H9 (cell line): Measurements from ENCODE around the gene DCAF5. TPM values are rescaled to one million over a fixed set of nuclear protein-coding genes. Genes with fewer than 3 reads are reported as not detected.

Experiments used
- DNase-seq: peaks from one replicate; pipeline ENCODE4 v3.0.0-alpha.2; 2017
- H2AFZ ChIP-seq: one replicate; pipeline ENCODE4 v1.6.1; 2013; ENCODE audit warnings: mild to moderate bottlenecking, low read length, control low read depth, moderate library complexity
- H2AK5ac ChIP-seq: 2 replicates; pipeline ENCODE4 v1.6.1; 2013; ENCODE audit warnings: low read length, control low read depth, mixed read lengths; ENCODE audit not compliant: insufficient read length
- H2BK120ac ChIP-seq: one replicate; pipeline ENCODE4 v1.6.1; 2013; ENCODE audit warnings: low read depth, mild to moderate bottlenecking, low read length, control low read depth, inconsistent platforms; ENCODE audit not compliant: poor library complexity, severe bottlenecking
- H2BK12ac ChIP-seq: 2 replicates; pipeline ENCODE4 v1.6.1; 2013; ENCODE audit warnings: low read length, control low read depth, mixed read lengths, low read depth; ENCODE audit not compliant: insufficient read length
- H2BK15ac ChIP-seq: 2 replicates; pipeline ENCODE4 v1.6.1; 2013; ENCODE audit warnings: low read depth, low read length, control low read depth
- H2BK20ac ChIP-seq: one replicate; pipeline ENCODE4 v1.6.1; 2013; ENCODE audit warnings: low read depth, mild to moderate bottlenecking, low read length, control low read depth, inconsistent platforms; ENCODE audit not compliant: poor library complexity, severe bottlenecking
- H2BK5ac ChIP-seq: 2 replicates; pipeline ENCODE4 v1.6.1; 2013; ENCODE audit warnings: low read length, control low read depth, mixed read lengths; ENCODE audit not compliant: insufficient read length
- H3K14ac ChIP-seq: 2 replicates; pipeline ENCODE4 v1.6.1; 2013; ENCODE audit warnings: low read length, control low read depth; ENCODE audit not compliant: insufficient read depth
- H3K18ac ChIP-seq: 2 replicates; pipeline ENCODE4 v1.6.1; 2013; ENCODE audit warnings: low read depth, mild to moderate bottlenecking, mixed read lengths, low read length, control low read depth; ENCODE audit not compliant: insufficient read length
- H3K23ac ChIP-seq: 2 replicates; pipeline ENCODE4 v1.6.1; 2013; ENCODE audit warnings: low read length, control low read depth, mixed read lengths, low read depth; ENCODE audit not compliant: insufficient read length
- H3K23me2 ChIP-seq: 2 replicates; pipeline ENCODE4 v1.6.1; 2013; ENCODE audit warnings: low read depth, mild to moderate bottlenecking, mixed read lengths, low read length, control low read depth; ENCODE audit not compliant: insufficient read length, poor library complexity, severe bottlenecking
- H3K27ac ChIP-seq: 2 replicates; pipeline ENCODE4 v1.5.1; 2013; ENCODE audit warnings: low read length, control low read depth, mixed read lengths, low read depth; ENCODE audit not compliant: insufficient read length
- H3K27me3 ChIP-seq: 2 replicates; pipeline ENCODE4 v1.6.1; 2013; ENCODE audit warnings: low read length, control low read depth, inconsistent platforms; ENCODE audit not compliant: insufficient read depth
- H3K4ac ChIP-seq: 2 replicates; pipeline ENCODE4 v1.6.1; 2013; ENCODE audit warnings: low read depth, mild to moderate bottlenecking, control low read depth, inconsistent platforms, low read length, moderate library complexity
- H3K4me1 ChIP-seq: 2 replicates; pipeline ENCODE4 v1.6.1; 2013; ENCODE audit warnings: low read length, control low read depth, inconsistent platforms; ENCODE audit not compliant: insufficient read depth
- H3K4me2 ChIP-seq: 2 replicates; pipeline ENCODE4 v1.6.1; 2013; ENCODE audit warnings: low read length, control low read depth, mixed read lengths; ENCODE audit not compliant: insufficient read length, insufficient read depth
- H3K56ac ChIP-seq: 2 replicates; pipeline ENCODE4 v1.6.1; 2013; ENCODE audit warnings: low read depth, mild to moderate bottlenecking, mixed read lengths, low read length, control low read depth; ENCODE audit not compliant: insufficient read length
- H3K79me1 ChIP-seq: 2 replicates; pipeline ENCODE4 v1.6.1; 2013; ENCODE audit warnings: low read depth, mild to moderate bottlenecking, moderate library complexity, low read length, control low read depth, inconsistent platforms; ENCODE audit not compliant: insufficient read depth, poor library complexity, severe bottlenecking
- H3K79me2 ChIP-seq: 2 replicates; pipeline ENCODE4 v1.6.1; 2013; ENCODE audit warnings: low read length, control low read depth, inconsistent platforms; ENCODE audit not compliant: insufficient read depth
- H3K9ac ChIP-seq: 2 replicates; pipeline ENCODE4 v1.6.1; 2013; ENCODE audit warnings: low read length, control low read depth, mixed read lengths; ENCODE audit not compliant: insufficient read length; ENCODE audit errors: extremely low read depth
- H3K9me3 ChIP-seq: one replicate; pipeline ENCODE4 v1.6.1; 2013; ENCODE audit warnings: low read depth, low read length, inconsistent platforms; ENCODE audit not compliant: control insufficient read depth
- H3T11ph ChIP-seq: one replicate; pipeline ENCODE4 v1.6.1; 2013; ENCODE audit warnings: mild to moderate bottlenecking, low read length, control low read depth, inconsistent platforms
- H4K20me1 ChIP-seq: one replicate; pipeline ENCODE4 v1.6.1; 2013; ENCODE audit not compliant: control insufficient read depth, insufficient read length, insufficient read depth
- H4K5ac ChIP-seq: 2 replicates; pipeline ENCODE4 v1.6.1; 2013; ENCODE audit warnings: low read depth, mild to moderate bottlenecking, mixed read lengths, low read length, control low read depth; ENCODE audit not compliant: insufficient read length
- H4K8ac ChIP-seq: replicated peaks from 2 replicates; pipeline ENCODE4 v1.6.1; 2013; ENCODE audit warnings: low read length, control low read depth, mixed read lengths, low read depth; ENCODE audit not compliant: insufficient read length
- H4K91ac ChIP-seq: 2 replicates; pipeline ENCODE4 v1.6.1; 2013; ENCODE audit warnings: low read depth, mild to moderate bottlenecking, moderate library complexity, mixed read lengths, low read length, control low read depth; ENCODE audit not compliant: insufficient read length
- H3K27ac Mint-ChIP-seq, 3 experiments: 2 replicates in 2 of 3; 3 replicates in 1 of 3; pipeline ENCODE4 v1.8.0; 2020 to 2021; ENCODE audit warnings: mixed read lengths in 3 of 3, mild to moderate bottlenecking in 1 of 3, moderate library complexity in 1 of 3
- H3K27me3 Mint-ChIP-seq: 2 replicates; pipeline ENCODE4 v1.8.0; 2021; ENCODE audit warnings: low read depth, mild to moderate bottlenecking, moderate library complexity, mixed read lengths
- H3K36me3 Mint-ChIP-seq, 3 experiments: 2 replicates in 2 of 3; 3 replicates in 1 of 3; pipeline ENCODE4 v1.8.0; 2020 to 2021; ENCODE audit warnings: low read depth in 3 of 3, mixed read lengths in 3 of 3; ENCODE audit not compliant: insufficient read depth in 1 of 3
- H3K4me1 Mint-ChIP-seq, 2 experiments: 2 replicates each; pipeline ENCODE4 v1.8.0; 2020; ENCODE audit warnings: mixed read lengths in 2 of 2
- H3K4me3 Mint-ChIP-seq, 2 experiments: 2 replicates in 1 of 2; 3 replicates in 1 of 2; pipeline ENCODE4 v1.8.0; 2020 to 2021; ENCODE audit warnings: mild to moderate bottlenecking in 2 of 2, mixed read lengths in 2 of 2, moderate library complexity in 1 of 2
- H3K9me3 Mint-ChIP-seq, 2 experiments: 2 replicates in 1 of 2; 3 replicates in 1 of 2; pipeline ENCODE4 v1.8.0; 2020; ENCODE audit warnings: mild to moderate bottlenecking in 2 of 2, mixed read lengths in 2 of 2, moderate library complexity in 1 of 2
- CTCF ChIP-seq: fragments of 200-600 bp; sonication (generic); conservative IDR thresholded peaks from 3 replicates; pipeline ENCODE4 v1.8.0; 2021; ENCODE audit warnings: antibody characterized with exemption, mild to moderate bottlenecking
- WGBS: extraction: QIAGEN DNeasy Blood & Tissue Kit; methylation state at CpG from one replicate; pipeline ENCODE4 v1.1.7; 2013; ENCODE audit warnings: missing lambda C conversion rate, low lambda C conversion rate, mixed read lengths; ENCODE audit not compliant: insufficient read length; ENCODE audit errors: extremely low coverage; 5-methylcytosine and 5-hydroxymethylcytosine counted together
- total RNA-seq: library from RNA; stranded (reverse); gene quantifications from 2 replicates; pipeline ENCODE4 v1.2.1, GENCODE V29; 2021

The DCAF5 gene
- total RNA-seq, 1 experiment from 2014 or later, result 31.4 TPM

- Histone ChIP-seq H4K5ac (no peak overlapping the region), H2BK20ac (no peak overlapping the region), H3K4ac (no peak overlapping the region), H4K20me1 (no peaks in the 10 kb centered on the region), H3K56ac (no peak overlapping the region), H3K27ac (no peak overlapping the region), H3K4me1 (no peaks in the 10 kb centered on the region; the same call in 1 of the 2 replicates), H3K14ac (no peak overlapping the region), H2BK5ac (no peak overlapping the region), H3K23me2 (no peaks in the 10 kb centered on the region), H2BK15ac (no peak overlapping the region), H3K23ac (no peak overlapping the region), H3K79me2 (no peaks in the 10 kb centered on the region), H4K8ac (no peak overlapping the region), H3K9ac (no peak overlapping the region), H3T11ph (no peak overlapping the region), H2BK120ac (no peak overlapping the region), H2BK12ac (no peak overlapping the region), H2AFZ (no peak overlapping the region), H3K9me3 (no peaks in the 10 kb centered on the region), H3K4me2 (no peak overlapping the region), H3K18ac (no peak overlapping the region), H3K79me1 (no peaks in the 10 kb centered on the region), H2AK5ac (no peak overlapping the region), H4K91ac (no peak overlapping the region), H3K27me3 (no peaks in the 10 kb centered on the region)
- no peak for TF ChIP-seq CTCF
- no CpG with 5 or more reads among the region's 1 CpG for WGBS
- peaks cover 5 to 8% (median 7%) of the 10 kb centered on the region in 3 experiments; a peak in 5 of 7 replicates for H3K36me3 Mint-ChIP-seq
- H3K4me3 Mint-ChIP-seq, result no peak overlapping the region
- no peaks in the 10 kb centered on the region for H3K27me3 Mint-ChIP-seq
- H3K27ac Mint-ChIP-seq, result peak overlapping the region in 1 of 3 experiments; percentile 34; a peak in 1 of 7 replicates
- no peak for DNase-seq
- H3K9me3 Mint-ChIP-seq, result no peaks in the 10 kb centered on the region
- peaks cover 34 to 43% of the 10 kb centered on the region in 2 experiments for H3K4me1 Mint-ChIP-seq
These were observed 59.1 kb downstream of the DCAF5 start for GRCh38 chr14:69093631-69094421.
